Heart right ventricle (tissue), 16 donors: ENCODE measurements around the gene S100P. TPM values are rescaled to one million over a fixed set of nuclear protein-coding genes. Genes with fewer than 3 reads are reported as not detected.
"Not testable (repeated sequence)": the region's sequence is repeated elsewhere in the genome, so short reads cannot be mapped to it uniquely, and the experiment has no call there.

Experiments used
- ATAC-seq, 8 donors: fragments of 200-7000 bp; cut with Tn5 transposase; one replicate each; pipeline ENCODE4 v1.9.1; 2020; ENCODE audit warnings: mild to moderate bottlenecking in 8 of 8, moderate library complexity in 8 of 8, moderate number of reproducible peaks in 1 of 8
- DNase-seq, 2 donors: peaks; one replicate each; pipeline ENCODE4 v3.0.0-alpha.2; 2020
- H3K27ac ChIP-seq, 10 donors: fragments of 200-600 bp; sonication (generic) in 2 of 10; one replicate each; pipeline versions ENCODE4 v1.5.0 to v1.8.0; 2020 to 2022; ENCODE audit warnings: mild to moderate bottlenecking in 3 of 10
- H3K27me3 ChIP-seq, 7 donors: fragments of 200-600 bp; one replicate each; pipeline ENCODE4 v1.8.0; 2021 to 2022; ENCODE audit warnings: mild to moderate bottlenecking in 2 of 7
- H3K36me3 ChIP-seq, 9 donors: fragments of 200-600 bp; sonication (generic) in 1 of 9; one replicate each; pipeline versions ENCODE4 v1.5.0 to v1.8.0; 2020 to 2022; ENCODE audit warnings: mild to moderate bottlenecking in 2 of 9
- H3K4me1 ChIP-seq, 9 donors: fragments of 200-600 bp; sonication (generic) in 1 of 9; one replicate each; pipeline versions ENCODE4 v1.5.0 to v1.8.0; 2020 to 2022; ENCODE audit warnings: mild to moderate bottlenecking in 4 of 9
- H3K4me3 ChIP-seq, 10 donors: fragments of 200-600 bp; sonication (generic) in 2 of 10; one replicate each; pipeline versions ENCODE4 v1.5.0 to v1.8.0; 2020 to 2022; ENCODE audit warnings: mild to moderate bottlenecking in 7 of 10, moderate library complexity in 2 of 10
- H3K9me3 ChIP-seq, 11 donors: fragments of 200-600 bp in 10 of 11; sonication (generic) in 2 of 11; one replicate each; pipeline versions ENCODE4 v1.5.0 to v1.8.0; 2013 to 2022; ENCODE audit warnings: mild to moderate bottlenecking in 2 of 11, control low read depth in 1 of 11, moderate library complexity in 1 of 11
- WGBS, 2 donors: extraction: QIAGEN DNeasy Blood & Tissue Kit; methylation state at CpG; one replicate each; pipeline ENCODE4 v1.1.7; 2013; ENCODE audit warnings: inconsistent platforms in 1 of 2; 5-methylcytosine and 5-hydroxymethylcytosine counted together
- intact Hi-C, 10 donors: fragments of 100-400 bp; cut with DNase I; formaldehyde crosslinking; loops; one replicate each; pipeline versions ENCODE4 v1.11.1 to v1.14.2; 2022
- polyA plus RNA-seq, 2 donors: library from polyadenylated mRNA; stranded (reverse); fragments of 200-250 nt; gene quantifications; one replicate each; pipeline ENCODE4 v1.2.3, GENCODE V29; 2013
- total RNA-seq, 10 donors: library from RNA; stranded (reverse); fragmentation: NEBNext Ultra II Directional in 3 of 10; extraction: Animal tissue kit (Norgen Biotek cat#: 25700) in 3 of 10; gene quantifications; one replicate each; pipeline versions ENCODE4 v1.2.1 to v1.2.4, GENCODE V29; 2021 to 2023
- TF ChIP-seq, protein P1 (sequence below), 9 donors: fragments of 200-600 bp; sonication (generic) in 2 of 9; IDR thresholded peaks; one replicate each; pipeline versions ENCODE4 v1.5.0 to v1.8.0; 2021 to 2022; ENCODE audit warnings: antibody characterized with exemption in 9 of 9, mild to moderate bottlenecking in 5 of 9, moderate library complexity in 1 of 9
- donor health status: Arrhythmogenic right ventricular cardiomyopathy.
- donor health status: ischemic (EF 13 %, LVEDD 7.1; RV severe dilation, severe dysfunction).
- donor health status: healthy with polysubstance abuse.
- donor health status: DM: no; HTN: yes; CAD: no.
- donor health status: DM: no; HTN: no; CAD: no.
- donor health status: ischemic (EF 25% LVEDD 6.9; RV normal size, moderate dysfunction).
- donor health status: ischemic (EF 25% LVEDD 5.7; RV mildly dilated, moderate dysfunction).
- donor health status: healthy.
- donor health status: DM: yes; HTN: yes; CAD: no.
- donor health status: Ischemic cardiomyopathy.
- donor health status: ischemic (EF 35%, LVEDD 5.7; RV mildly dilated, moderate dysfunction).
- donor health status: nonischemic (EF 11% LVEDD 7.7; RV severe dilation, severe dysfunction).
- donor health status: DM: yes; HTN: yes; CAD: no.
- donor health status: PGD.
- donor health status: ischemic (EF 29% LVEDD 5.4; RV normal size, mild dysfunction).
- donor health status: nonischemic (EF 23%, LVEDD 6.1; RV moderate dilation, normal function).

S100P gene
- total and polyA plus RNA-seq, 12 donors = 0.22 to 8.2 (median 1.4) TPM; not detected in 4

- DNase-seq (no peak), ATAC-seq (no peak)
- no peaks in the 10 kb centered on the region for H3K9me3 ChIP-seq
- TF ChIP-seq, protein P1, sequence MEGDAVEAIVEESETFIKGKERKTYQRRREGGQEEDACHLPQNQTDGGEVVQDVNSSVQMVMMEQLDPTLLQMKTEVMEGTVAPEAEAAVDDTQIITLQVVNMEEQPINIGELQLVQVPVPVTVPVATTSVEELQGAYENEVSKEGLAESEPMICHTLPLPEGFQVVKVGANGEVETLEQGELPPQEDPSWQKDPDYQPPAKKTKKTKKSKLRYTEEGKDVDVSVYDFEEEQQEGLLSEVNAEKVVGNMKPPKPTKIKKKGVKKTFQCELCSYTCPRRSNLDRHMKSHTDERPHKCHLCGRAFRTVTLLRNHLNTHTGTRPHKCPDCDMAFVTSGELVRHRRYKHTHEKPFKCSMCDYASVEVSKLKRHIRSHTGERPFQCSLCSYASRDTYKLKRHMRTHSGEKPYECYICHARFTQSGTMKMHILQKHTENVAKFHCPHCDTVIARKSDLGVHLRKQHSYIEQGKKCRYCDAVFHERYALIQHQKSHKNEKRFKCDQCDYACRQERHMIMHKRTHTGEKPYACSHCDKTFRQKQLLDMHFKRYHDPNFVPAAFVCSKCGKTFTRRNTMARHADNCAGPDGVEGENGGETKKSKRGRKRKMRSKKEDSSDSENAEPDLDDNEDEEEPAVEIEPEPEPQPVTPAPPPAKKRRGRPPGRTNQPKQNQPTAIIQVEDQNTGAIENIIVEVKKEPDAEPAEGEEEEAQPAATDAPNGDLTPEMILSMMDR (IDR thresholded peaks at IDR 0.05) = no peak
- no peaks in the 10 kb centered on the region for H3K27me3 ChIP-seq
- H3K4me3 ChIP-seq = no peak overlapping the region
- peaks cover 0 to 35% (median 24%) of the 10 kb centered on the region in 9 donors for H3K4me1 ChIP-seq
- WGBS, 2 donors = 96 to 98% methylated on average over 10 of the region's 10 CpGs
- H3K27ac ChIP-seq = no peak overlapping the region
- intact Hi-C loops = loop anchor here in 9 of 10 donors (2.0 to 10.0 kb wide), 7 partner anchors 56 to 354 kb away; no protein-coding TSS in a partner anchor
- H3K36me3 ChIP-seq = peaks cover 0 to 4% (median 0%) of the 10 kb centered on the region in 9 donors
Observed at GRCh38 chr4:6721121-6721520, 27.4 kb downstream of the S100P start.

DNA sequence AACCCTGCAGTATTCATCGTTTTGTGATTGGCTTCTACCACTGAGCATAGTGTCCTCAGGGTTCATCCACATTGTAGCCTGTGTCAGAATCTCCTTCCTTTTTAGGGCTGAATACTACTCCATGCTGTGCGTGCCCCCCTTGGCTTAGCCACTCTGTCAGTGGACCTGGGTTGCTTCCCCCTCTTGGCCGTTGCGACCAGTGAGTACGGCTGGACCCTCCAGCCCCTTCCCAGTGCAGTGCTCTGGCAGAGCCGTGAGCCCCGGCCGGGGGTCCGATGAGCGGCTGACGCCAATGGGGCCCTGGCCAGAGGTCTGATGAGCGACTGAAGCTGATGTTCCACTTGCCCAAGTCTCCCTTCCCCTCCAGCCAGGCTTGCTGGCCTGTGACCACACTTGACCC lies 29.2 kb downstream of the S100P start:
- Histone ChIP-seq H3K36me3 (peaks cover 0 to 4% (median 0%) of the 10 kb centered on the region in 9 donors), H3K4me3 (no peak overlapping the region), H3K4me1 (peaks cover 0 to 20% (median 12%) of the 10 kb centered on the region in 9 donors), H3K27ac (no peak overlapping the region), H3K9me3 (no peaks in the 10 kb centered on the region), H3K27me3 (no peaks in the 10 kb centered on the region)
- DNase-seq (no peak), ATAC-seq (no peak)
- WGBS, 2 donors = 93 to 95% methylated on average over 12 of the region's 12 CpGs
- TF ChIP-seq, protein P1 (IDR thresholded peaks at IDR 0.05) = no peak
- intact Hi-C loops = loop anchor here in 7 of 10 donors (5.0 to 10.0 kb wide), 4 partner anchors 54 to 352 kb away; no protein-coding TSS in a partner anchor

DNA sequence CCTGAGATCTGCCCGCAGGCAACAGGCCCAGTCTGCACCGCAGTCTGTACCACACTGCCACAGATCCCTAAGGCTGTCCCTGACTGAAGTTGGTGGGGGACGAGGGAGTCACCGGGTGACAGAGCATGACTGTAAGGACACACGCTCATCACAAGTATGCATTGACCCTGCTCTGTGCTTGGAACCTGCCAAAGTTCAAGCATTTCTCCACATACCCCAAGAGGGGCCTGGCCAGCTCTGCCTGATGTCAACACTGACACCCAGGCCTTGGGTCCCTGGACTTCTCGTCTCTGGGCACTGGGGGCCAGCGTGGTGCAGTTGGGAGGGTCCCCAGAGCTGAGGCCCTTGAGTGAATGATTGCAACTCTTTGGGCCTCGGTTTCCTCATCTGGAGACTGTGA lies 30.2 kb downstream of the S100P start:
- DNase-seq = no peak
- TF ChIP-seq, protein P1 (IDR thresholded peaks at IDR 0.05) = no peak
- no peaks in the 10 kb centered on the region for H3K9me3 ChIP-seq
- ATAC-seq = no peak
- H3K27ac ChIP-seq = no peak overlapping the region
- peaks cover 0 to 10% (median 6%) of the 10 kb centered on the region in 9 donors for H3K4me1 ChIP-seq
- intact Hi-C loops = loop anchor here in 7 of 10 donors (5.0 to 10.0 kb wide), 4 partner anchors 53 to 351 kb away; no protein-coding TSS in a partner anchor
- H3K36me3 ChIP-seq = peaks cover 0 to 3% (median 0%) of the 10 kb centered on the region in 9 donors
- no peak overlapping the region for H3K4me3 ChIP-seq
- no peaks in the 10 kb centered on the region for H3K27me3 ChIP-seq
- 92 to 95% methylated on average over 8 of the region's 8 CpGs for WGBS, 2 donors

GRCh38 chr4:6724421-6725111 lies 30.9 kb downstream of the S100P start:
- no peak overlapping the region for H3K4me3 ChIP-seq
- H3K27ac ChIP-seq = no peak overlapping the region
- H3K36me3 ChIP-seq = no peaks in the 10 kb centered on the region
- 83 to 89% methylated on average over 21 of the region's 21 CpGs for WGBS, 2 donors
- TF ChIP-seq, protein P1 (IDR thresholded peaks at IDR 0.05) = no peak
- peaks cover 0 to 9% (median 6%) of the 10 kb centered on the region in 9 donors for H3K4me1 ChIP-seq
- DNase-seq (no peak), ATAC-seq (no peak)
- H3K27me3 ChIP-seq = no peaks in the 10 kb centered on the region
- intact Hi-C loops = loop anchor here in 7 of 10 donors (5.0 to 10.0 kb wide), 4 partner anchors 53 to 350 kb away; no protein-coding TSS in a partner anchor
- no peaks in the 10 kb centered on the region for H3K9me3 ChIP-seq

- H3K4me3 ChIP-seq, ATAC-seq, H3K9me3 ChIP-seq, H3K27me3 ChIP-seq, H3K4me1 ChIP-seq, H3K36me3 ChIP-seq, H3K27ac ChIP-seq, DNase-seq: not testable (repeated sequence)
- 95 to 97% methylated on average over 16 of the region's 16 CpGs for WGBS, 2 donors
- intact Hi-C loops = loop anchor here in 1 of 10 donors (10.0 kb wide), 1 partner anchor 349 kb away; no protein-coding TSS in a partner anchor
Observed at GRCh38 chr4:6725427-6725961, 31.8 kb downstream of the S100P start.
